IPS-NIHi11 (cell line): Measurements from ENCODE around the gene RAPGEF1.
"Not testable (repeated sequence)": the region's sequence is repeated elsewhere in the genome, so short reads cannot be mapped to it uniquely, and the experiment has no call there.

Experiments used
- DNase-seq: peaks from one replicate; pipeline ENCODE4 v3.0.0; 2012; ENCODE audit warnings: mixed read lengths, low spot score

The RAPGEF1 gene, protein sequence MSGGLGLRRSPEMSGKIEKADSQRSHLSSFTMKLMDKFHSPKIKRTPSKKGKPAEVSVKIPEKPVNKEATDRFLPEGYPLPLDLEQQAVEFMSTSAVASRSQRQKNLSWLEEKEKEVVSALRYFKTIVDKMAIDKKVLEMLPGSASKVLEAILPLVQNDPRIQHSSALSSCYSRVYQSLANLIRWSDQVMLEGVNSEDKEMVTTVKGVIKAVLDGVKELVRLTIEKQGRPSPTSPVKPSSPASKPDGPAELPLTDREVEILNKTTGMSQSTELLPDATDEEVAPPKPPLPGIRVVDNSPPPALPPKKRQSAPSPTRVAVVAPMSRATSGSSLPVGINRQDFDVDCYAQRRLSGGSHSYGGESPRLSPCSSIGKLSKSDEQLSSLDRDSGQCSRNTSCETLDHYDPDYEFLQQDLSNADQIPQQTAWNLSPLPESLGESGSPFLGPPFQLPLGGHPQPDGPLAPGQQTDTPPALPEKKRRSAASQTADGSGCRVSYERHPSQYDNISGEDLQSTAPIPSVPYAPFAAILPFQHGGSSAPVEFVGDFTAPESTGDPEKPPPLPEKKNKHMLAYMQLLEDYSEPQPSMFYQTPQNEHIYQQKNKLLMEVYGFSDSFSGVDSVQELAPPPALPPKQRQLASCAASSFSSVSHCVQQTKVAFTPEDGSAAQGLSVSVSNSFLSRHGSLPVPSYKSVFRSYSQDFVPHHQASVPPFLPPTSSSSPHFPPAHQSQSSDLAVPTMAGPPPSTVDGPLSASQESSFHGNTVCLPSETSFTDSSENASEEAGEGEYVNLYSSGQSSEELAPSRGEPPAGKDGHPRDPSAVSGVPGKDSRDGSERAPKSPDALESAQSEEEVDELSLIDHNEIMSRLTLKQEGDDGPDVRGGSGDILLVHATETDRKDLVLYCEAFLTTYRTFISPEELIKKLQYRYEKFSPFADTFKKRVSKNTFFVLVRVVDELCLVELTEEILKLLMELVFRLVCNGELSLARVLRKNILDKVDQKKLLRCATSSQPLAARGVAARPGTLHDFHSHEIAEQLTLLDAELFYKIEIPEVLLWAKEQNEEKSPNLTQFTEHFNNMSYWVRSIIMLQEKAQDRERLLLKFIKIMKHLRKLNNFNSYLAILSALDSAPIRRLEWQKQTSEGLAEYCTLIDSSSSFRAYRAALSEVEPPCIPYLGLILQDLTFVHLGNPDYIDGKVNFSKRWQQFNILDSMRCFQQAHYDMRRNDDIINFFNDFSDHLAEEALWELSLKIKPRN (N-terminal part only)

GRCh38 chr9:131739959-131740648 lies at the start of gene RAPGEF1:
TSS of gene RAPGEF1 (minus strand) at chr9:131740076. CDS start at chr9:131739830, 246 bp downstream.
- DNase-seq: peak; percentile 96

DNA sequence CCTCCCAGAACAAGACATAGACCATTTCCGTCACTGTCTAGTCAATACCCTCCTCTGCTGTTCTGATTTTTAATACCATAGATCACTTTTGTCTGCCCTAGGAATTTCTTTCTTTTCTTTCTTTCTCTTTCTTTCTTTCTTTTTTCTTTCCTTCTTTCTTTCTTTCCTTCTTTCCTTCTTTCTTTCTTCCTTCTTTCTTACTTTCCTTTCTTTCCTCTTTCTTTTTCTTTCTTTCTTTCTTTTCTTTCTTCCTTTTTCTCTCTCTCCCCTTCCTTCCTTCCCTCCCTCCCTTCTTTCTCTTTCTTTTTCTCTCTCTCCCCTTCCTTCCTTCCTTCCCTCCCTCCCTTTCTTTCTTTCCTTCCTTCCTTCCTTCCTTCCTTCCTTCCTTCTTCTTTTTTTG lies 49.0 kb upstream of the RAPGEF1 start:
- DNase-seq: no peak

DNA sequence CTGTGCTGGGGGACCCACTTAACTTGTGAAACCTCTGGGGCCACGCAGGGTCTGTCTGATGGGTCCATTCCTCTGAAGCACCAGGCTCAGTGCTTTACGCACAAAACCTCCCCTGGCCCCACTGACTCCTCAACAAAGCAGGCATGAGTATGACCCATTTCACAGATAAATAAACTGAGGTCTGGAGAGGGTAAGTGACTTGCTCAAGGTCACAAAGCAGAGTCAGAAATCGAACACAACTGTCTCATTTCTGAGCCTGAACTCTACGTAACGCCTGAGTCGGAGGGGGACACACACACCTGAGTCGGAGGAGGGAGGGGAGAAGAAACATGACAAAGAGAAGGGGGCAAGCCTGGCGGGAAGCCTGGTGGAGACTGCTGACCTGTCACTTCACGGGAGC lies 48.0 kb upstream of the RAPGEF1 start:
- no peak for DNase-seq

- no peak for DNase-seq
These were observed 45.0 kb upstream of the RAPGEF1 start for GRCh38 chr9:131784748-131785501.

- DNase-seq: no peak
These were observed 41.2 kb upstream of the RAPGEF1 start for GRCh38 chr9:131781069-131781468.

GRCh38 chr9:131776473-131776872 lies 36.6 kb upstream of the RAPGEF1 start:
- peak; percentile 92 for DNase-seq

GRCh38 chr9:131776036-131776435 lies 36.2 kb upstream of the RAPGEF1 start:
- no peak for DNase-seq

- no peak for DNase-seq
These were observed 34.8 kb upstream of the RAPGEF1 start for GRCh38 chr9:131774636-131775035.

DNA sequence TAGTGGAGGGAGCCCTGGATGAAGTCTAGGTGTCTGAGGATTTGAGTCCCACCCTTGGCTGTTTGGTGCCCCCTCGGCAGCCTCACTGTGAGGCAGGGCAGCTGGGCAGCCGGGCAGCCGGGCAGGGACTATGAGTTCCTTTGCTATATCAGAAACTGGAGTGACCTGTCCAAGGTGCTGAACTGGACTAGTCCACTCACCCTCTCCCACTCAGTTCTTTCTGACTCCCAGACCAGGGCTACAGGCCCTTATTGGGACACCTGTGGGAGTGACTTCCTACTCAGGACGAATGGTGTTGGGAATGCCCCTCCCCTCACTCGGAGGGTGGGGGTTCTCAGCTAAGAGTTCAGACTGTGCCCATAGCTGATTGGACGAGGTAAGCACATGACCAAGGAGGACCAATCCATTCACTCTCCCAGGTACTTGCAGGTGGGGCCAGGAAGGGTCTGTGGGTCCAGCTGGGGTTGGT lies 34.1 kb upstream of the RAPGEF1 start:
- DNase-seq: peak; percentile 88

DNA sequence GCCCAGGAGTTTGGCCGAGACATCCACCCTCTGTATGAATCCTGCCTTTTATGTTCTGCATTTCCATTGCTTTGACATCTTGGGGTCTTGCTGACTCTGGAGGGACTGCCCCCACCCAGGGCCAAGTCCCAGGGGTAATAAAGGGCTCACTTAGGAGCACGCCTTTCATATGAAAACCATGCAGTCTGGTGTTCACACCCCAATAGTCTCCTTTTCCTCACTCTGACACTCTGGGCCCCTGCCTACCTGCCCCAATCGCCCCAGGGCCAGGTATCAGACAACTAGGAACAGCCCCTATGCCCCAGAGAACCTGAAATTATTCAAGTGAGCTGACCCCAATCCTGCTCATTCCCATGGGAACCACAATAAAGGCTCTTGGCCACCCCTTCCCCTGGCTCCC lies 33.1 kb upstream of the RAPGEF1 start:
- no peak for DNase-seq

DNA sequence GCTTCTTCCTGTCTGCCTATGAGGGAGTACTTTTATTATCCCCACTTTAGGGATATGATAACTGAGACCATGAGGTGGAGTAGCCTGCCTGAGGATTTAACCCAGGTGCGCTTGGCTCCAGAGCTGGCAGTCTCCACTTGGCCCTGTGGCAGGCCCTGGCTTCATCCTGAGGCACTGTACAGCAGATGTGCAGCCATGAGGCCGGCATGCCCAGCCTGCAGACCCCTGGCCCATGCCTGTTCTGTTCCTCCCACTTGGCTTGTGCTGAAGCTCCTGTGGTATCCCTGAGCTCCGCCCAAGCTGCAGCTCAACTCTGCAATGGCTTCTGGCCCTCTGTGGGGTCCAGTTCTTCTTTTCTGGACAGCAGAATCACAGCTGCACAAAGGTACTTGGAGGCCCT lies 31.8 kb upstream of the RAPGEF1 start:
- no peak for DNase-seq

DNA sequence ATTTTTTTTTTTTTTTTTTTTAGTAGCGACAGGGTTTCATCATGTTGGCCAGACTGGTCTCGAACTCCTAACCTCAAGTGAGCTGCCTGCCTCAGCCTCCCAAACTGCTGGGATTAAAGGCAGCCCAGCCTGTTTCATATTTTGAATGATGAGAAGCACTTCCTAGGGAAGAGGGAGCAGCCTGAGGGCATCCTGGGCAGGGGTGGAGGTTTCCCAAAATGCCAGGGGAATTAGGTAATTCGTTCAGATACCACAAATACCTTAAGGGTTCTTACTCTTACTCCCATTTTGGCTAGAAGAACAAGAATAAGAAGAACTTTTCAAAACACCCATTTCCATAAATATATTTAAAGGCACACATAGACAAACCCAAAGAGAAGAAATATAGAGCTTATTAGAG lies 29.5 kb upstream of the RAPGEF1 start:
- no peak for DNase-seq

GRCh38 chr9:131764568-131764967 lies 24.7 kb upstream of the RAPGEF1 start:
- no peak for DNase-seq

- DNase-seq: peak; percentile 97
These were observed 22.6 kb upstream of the RAPGEF1 start for GRCh38 chr9:131762356-131762932.

DNA sequence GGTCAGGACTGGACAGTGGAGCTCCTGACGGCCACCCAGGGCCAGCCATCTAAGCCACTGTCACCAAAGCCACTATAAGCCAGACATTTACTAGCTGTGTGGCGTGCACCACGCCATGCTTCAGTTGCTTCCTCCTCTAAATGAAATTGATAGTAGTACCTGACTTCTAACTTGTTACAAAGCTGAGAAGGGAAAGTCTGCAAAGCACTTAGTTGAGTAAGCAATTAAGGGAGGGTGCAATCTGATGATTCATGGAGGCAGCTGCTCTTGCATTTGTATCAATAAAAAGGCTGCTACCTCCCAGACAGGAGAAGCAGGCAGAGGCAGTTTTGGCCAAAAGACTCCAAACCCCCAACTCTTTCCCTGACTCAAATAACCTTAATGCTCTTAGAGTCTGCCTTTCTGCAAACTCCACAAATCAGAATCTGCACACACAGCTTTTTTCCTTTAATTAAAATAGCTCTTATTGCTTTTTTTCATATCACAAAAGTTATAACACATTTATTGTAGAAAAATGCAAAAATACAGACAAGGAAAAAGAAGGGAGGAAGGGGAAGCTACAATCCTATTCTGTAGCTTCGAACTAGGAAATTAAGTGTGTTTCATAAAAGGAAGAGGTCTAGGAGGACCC lies 19.3 kb upstream of the RAPGEF1 start:
- DNase-seq: no peak

DNA sequence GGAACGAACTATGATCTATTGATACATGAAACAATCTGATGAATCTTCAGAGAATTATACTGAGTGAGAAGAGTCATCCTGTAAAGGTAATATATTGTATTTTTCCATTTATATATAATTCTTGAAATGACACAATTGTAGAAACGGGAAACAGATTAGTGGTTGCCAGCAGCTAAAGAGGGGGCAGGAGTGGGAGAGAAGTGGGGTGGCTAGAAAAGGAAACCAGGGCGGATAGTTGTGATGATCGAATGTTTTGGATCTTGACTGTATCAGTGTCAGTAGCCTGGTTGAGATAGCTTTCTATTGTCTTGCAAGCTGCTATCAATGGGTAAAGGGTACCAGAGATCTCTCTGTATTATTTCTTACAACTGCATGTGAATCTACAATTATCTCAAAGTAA lies 17.7 kb upstream of the RAPGEF1 start:
- DNase-seq: no peak

- peak; percentile 81 for DNase-seq
These were observed 15.8 kb upstream of the RAPGEF1 start for GRCh38 chr9:131755541-131756198.

DNA sequence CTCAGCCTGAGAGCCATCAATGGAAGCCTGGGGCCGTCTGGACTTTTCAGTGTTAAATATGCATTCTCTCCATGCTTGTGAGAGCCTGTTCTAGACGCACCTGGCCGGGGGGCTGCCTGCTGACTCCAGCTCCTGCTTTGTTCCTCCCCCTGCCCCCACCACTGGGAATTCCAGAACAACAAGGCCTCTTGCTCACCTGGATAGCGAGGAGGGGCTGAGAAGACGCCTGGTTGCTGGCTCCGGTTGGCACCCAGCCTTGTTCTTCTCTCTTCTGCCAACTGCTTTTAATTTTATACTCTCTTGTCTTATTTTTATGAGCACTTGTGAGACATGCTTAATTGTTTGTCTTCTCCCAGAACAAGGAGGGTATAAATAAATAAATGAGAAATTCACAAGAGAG lies 15.0 kb upstream of the RAPGEF1 start:
- no peak for DNase-seq

DNA sequence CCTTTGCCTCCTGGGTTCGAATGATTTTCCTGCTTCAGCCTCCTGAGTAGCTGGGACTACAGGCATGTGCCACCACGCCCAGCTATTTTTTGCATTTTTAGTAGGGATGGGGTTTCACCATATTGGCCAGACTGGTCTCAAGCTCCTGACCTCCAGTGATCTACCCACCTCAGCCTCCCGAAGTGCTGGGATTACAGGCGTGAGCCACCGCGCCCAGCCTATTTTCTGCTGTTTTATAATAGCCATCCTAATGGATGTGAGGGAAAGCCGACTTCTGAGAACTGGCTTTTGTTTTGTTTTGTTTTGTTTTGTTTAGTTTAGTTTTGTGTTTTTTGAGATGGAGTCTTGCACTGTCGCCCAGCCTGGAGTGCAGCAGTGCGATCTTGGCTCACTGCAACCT lies 13.9 kb upstream of the RAPGEF1 start:
- not testable (repeated sequence) for DNase-seq
